HFFc6 (cell line): ENCODE data around the gene AMOTL1. TPM values are rescaled to one million over a fixed set of nuclear protein-coding genes. Genes with fewer than 3 reads are reported as not detected.
"Not testable (repeated sequence)": the region's sequence is repeated elsewhere in the genome, so short reads cannot be mapped to it uniquely, and the experiment has no call there.

Source experiments
- DNase-seq: peaks from one replicate; pipeline ENCODE4 v3.0.0-alpha.2; 2018
- H3K27ac Mint-ChIP-seq: 2 replicates; pipeline ENCODE4 v1.8.0; 2020; ENCODE audit warnings: mild to moderate bottlenecking, mixed read lengths
- H3K27me3 Mint-ChIP-seq: 2 replicates; pipeline ENCODE4 v1.8.0; 2021; ENCODE audit warnings: mild to moderate bottlenecking, moderate library complexity, mixed read lengths; ENCODE audit not compliant: insufficient read depth
- H3K36me3 Mint-ChIP-seq: 2 replicates; pipeline ENCODE4 v1.8.0; 2021; ENCODE audit warnings: low read depth, mixed read lengths
- H3K4me1 Mint-ChIP-seq: 2 replicates; pipeline ENCODE4 v1.8.0; 2020; ENCODE audit warnings: low read depth, mixed read lengths
- H3K4me3 Mint-ChIP-seq: 2 replicates; pipeline ENCODE4 v1.8.0; 2020; ENCODE audit warnings: mild to moderate bottlenecking, moderate library complexity, mixed read lengths
- H3K9me3 Mint-ChIP-seq: 2 replicates; pipeline ENCODE4 v1.8.0; 2020; ENCODE audit warnings: mild to moderate bottlenecking, mixed read lengths
- CTCF ChIP-seq: fragments of 200-600 bp; sonication (generic); IDR thresholded peaks from 2 replicates; pipeline ENCODE4 v1.5.0; 2021; ENCODE audit warnings: antibody characterized with exemption, mild to moderate bottlenecking
- total RNA-seq, 6 experiments: library from RNA; stranded (reverse); fragmentation: NEBNext Ultra II Directional; extraction: Animal tissue kit (Norgen Biotek cat#: 25700); gene quantifications; 2 replicates in 1 of 6; 3 replicates in 5 of 6; pipeline ENCODE4 v1.2.3, GENCODE V29; 2021

AMOTL1 gene
- total RNA-seq, 6 experiments from 2014 or later, result 43.1 to 65.9 (median 48.4) TPM

GRCh38 chr11:94790197-94790596 is 22.0 kb downstream of the AMOTL1 start:
- no peak for TF ChIP-seq CTCF
- H3K4me3 Mint-ChIP-seq, result peak overlapping the region; percentile 11; the same call in 1 of the 2 replicates

GRCh38 chr11:94790661-94791180 is 22.6 kb downstream of the AMOTL1 start:
- H3K4me3 Mint-ChIP-seq, result no peak overlapping the region; the same call in 1 of the 2 replicates
- peak overlapping the region; percentile 57 for H3K27ac Mint-ChIP-seq
- no peaks in the 10 kb centered on the region for H3K27me3 Mint-ChIP-seq
- no peak for DNase-seq
- no peak for TF ChIP-seq CTCF
- H3K4me1 Mint-ChIP-seq, result peaks cover 57% of the 10 kb centered on the region
- H3K36me3 Mint-ChIP-seq, result 0 out of 2 replicates have a peak, but pooled peaks cover 4% of the 10 kb centered on the region
- H3K9me3 Mint-ChIP-seq, result no peaks in the 10 kb centered on the region

More at GRCh38 chr11:94790197-94790596, 22.0 kb downstream of the AMOTL1 start:
- Mint-ChIP-seq H3K36me3 (0 out of 2 replicates have a peak, but pooled peaks cover 4% of the 10 kb centered on the region), H3K27ac (peak overlapping the region; percentile 82), H3K9me3 (no peaks in the 10 kb centered on the region), H3K4me1 (peaks cover 62% of the 10 kb centered on the region), H3K27me3 (no peaks in the 10 kb centered on the region)
- DNase-seq, result no peak

GRCh38 chr11:94791216-94791889 is 23.2 kb downstream of the AMOTL1 start:
- 0 out of 2 replicates have a peak, but pooled peaks cover 4% of the 10 kb centered on the region for H3K36me3 Mint-ChIP-seq
- DNase-seq, result no peak
- H3K9me3 Mint-ChIP-seq, result no peaks in the 10 kb centered on the region
- TF ChIP-seq CTCF, result no peak
- H3K4me1 Mint-ChIP-seq, result peaks cover 56% of the 10 kb centered on the region
- H3K27ac Mint-ChIP-seq, result peak overlapping the region; percentile 57
- H3K27me3 Mint-ChIP-seq, result no peaks in the 10 kb centered on the region
- H3K4me3 Mint-ChIP-seq, result no peak overlapping the region

GRCh38 chr11:94791942-94792341 is 23.8 kb downstream of the AMOTL1 start:
- H3K4me3 Mint-ChIP-seq, H3K9me3 Mint-ChIP-seq, H3K27ac Mint-ChIP-seq, H3K27me3 Mint-ChIP-seq, H3K36me3 Mint-ChIP-seq, DNase-seq: not testable (repeated sequence)
- H3K4me1 Mint-ChIP-seq, result peaks cover 52% of the 10 kb centered on the region

GRCh38 chr11:94792451-94792850 is 24.3 kb downstream of the AMOTL1 start:
- Mint-ChIP-seq H3K27me3 (no peaks in the 10 kb centered on the region), H3K4me1 (peaks cover 47% of the 10 kb centered on the region), H3K9me3 (no peaks in the 10 kb centered on the region), H3K36me3 (0 out of 2 replicates have a peak, but pooled peaks cover 4% of the 10 kb centered on the region), H3K4me3 (0 out of 2 replicates have a peak overlapping the region, but pooled peaks have one; percentile 82), H3K27ac (peak overlapping the region; percentile 97)
- no peak for TF ChIP-seq CTCF
- no peak for DNase-seq

GRCh38 chr11:94793002-94793401 is 24.8 kb downstream of the AMOTL1 start:
- Mint-ChIP-seq H3K27me3 (no peaks in the 10 kb centered on the region), H3K36me3 (0 out of 2 replicates have a peak, but pooled peaks cover 4% of the 10 kb centered on the region), H3K27ac (peak overlapping the region; percentile 97), H3K4me3 (peak overlapping the region; percentile 82), H3K4me1 (peaks cover 41% of the 10 kb centered on the region), H3K9me3 (no peaks in the 10 kb centered on the region)
- no peak for TF ChIP-seq CTCF
- peak; percentile 32 for DNase-seq
